Hindlimb muscle (tissue), 1 donor: Measurements from ENCODE around the gene ZNF66. TPM values are rescaled to one million over a fixed set of nuclear protein-coding genes. Genes with fewer than 3 reads are reported as not detected.
A peak's percentile ranks its signal among the peaks of the same experiment; 100 is the strongest.
"Not testable (repeated sequence)": the region's sequence is repeated elsewhere in the genome, so short reads cannot be mapped to it uniquely, and the experiment has no call there.

ENCODE experiments used
- DNase-seq: peaks from one replicate; pipeline ENCODE4 v3.0.0-alpha.2; 2013
- polyA plus RNA-seq: library from polyadenylated mRNA; unstranded; fragments of 120-200 nt; gene quantifications from one replicate; pipeline ENCODE4 v1.2.1, GENCODE V29; 2013; ENCODE audit not compliant: insufficient read length

The ZNF66 gene
- 3.3 TPM for polyA plus RNA-seq

DNA sequence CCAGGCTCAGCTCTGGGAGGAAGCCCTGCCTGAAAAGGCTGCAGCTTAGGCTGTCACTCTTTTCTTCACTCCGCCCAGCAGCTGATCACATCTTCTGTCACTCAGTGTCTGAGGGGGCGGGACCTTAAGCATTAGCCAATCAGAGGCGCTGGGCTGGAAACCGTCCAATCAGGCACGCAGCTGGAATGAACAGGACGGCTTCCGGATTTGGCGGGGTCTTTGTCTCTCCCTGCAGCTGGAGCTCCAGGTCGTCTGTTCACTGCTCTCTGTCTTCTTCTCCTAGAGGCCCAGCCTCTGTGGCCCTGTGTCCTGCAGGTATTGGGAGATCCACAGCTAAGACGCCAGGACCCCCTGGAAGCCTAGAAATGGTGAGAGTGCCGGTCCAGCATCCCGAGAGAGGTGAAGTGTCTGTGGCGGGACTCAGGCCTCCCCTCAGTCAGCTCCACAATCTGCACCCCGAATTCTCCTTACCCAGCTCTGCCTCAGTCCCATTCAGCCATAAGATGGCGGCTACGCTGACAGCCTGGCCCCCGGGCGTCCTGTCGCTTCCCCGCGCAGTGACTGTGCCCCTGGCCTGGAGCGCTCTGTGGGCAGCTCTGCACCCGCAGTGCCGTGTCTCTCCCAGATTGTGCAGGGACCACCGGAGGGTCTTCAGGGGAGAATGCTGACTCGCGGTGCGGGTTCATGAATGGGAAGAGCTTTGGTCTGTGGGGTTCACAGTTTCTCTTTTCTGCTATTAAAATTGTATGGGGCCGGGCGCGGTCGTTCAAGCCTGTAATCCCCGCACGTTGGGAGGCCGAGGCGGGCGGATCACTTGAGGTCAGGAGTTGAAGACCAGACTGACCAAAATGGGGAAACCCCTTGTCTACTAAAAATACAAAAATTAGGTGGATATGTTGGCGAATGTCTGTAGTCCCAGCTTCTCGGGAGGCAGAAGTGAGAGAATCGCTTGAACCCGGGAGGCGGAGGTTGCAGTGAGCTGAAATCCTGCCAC is at the start of gene ZNF66:
ZNF66 (plus strand) TSS at position 222 of the 994 bp plus-strand sequence; CDS start at position 366, 144 bp downstream.
- DNase-seq, result peak; percentile 96

DNA sequence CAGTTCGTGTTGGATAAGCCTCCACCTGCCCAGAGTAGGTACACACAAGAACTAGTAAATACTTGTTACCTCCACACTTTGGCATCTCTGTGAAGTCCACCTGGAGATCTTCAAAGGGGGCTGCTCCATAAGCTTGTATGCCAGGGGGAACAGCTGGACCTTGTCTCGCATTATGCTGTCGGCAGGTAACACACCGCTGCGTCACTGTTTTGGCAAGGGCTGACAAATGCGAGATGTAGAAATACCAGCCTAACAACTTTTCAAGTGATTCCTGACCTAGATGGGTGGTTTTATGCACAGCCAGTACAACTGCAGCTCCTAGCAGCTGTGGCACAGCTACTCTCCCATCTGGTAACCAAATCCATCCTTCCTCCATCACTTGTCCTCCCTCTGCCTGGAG is 25.9 kb upstream of the ZNF66 start:
- not testable (repeated sequence) for DNase-seq

DNA sequence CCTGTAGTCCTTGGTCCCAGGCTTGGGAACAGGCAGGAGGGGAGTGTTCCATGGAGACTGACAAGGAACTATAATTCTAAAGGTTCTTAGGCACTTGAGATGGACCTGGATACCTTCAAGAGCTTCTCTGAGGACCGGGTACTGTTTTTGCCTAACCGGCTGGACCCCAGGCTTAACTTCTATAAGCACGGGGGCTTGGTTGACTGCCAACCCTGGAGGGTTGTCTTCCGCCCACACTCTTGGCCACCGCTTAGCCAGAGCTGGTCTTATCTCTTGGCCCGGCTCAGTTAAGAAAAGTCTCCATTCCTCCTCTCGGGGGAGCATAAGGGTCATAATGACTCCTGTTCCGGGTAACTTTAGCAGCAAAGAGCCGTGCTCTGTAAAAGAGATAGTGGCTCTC is 23.8 kb upstream of the ZNF66 start:
- not testable (repeated sequence) for DNase-seq

DNA sequence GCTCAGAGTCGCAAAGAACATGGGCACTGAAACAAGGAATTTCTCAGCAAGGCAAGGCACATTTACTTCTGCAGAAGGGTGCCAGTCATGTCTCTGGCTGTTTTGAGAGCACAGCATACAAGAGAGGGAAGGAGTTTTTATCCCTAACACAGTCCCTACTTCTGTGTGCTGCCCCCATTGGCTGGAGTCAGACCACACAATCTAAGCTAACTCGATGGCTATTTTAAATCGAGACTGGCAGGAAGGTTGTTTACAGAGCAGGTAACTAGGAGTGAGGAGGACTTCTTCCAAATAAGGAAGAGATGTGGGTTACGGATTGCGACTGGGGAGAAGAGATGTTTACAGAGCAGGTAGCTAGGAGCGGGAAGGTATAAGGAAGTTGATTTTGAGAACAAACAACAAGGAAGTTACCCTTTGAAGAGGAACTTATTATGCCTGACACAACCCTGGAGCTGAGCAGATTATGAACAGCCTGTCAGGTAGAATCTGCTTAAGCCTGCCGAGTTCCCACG is 6.8 kb upstream of the ZNF66 start:
- DNase-seq, result not testable (repeated sequence)

DNA sequence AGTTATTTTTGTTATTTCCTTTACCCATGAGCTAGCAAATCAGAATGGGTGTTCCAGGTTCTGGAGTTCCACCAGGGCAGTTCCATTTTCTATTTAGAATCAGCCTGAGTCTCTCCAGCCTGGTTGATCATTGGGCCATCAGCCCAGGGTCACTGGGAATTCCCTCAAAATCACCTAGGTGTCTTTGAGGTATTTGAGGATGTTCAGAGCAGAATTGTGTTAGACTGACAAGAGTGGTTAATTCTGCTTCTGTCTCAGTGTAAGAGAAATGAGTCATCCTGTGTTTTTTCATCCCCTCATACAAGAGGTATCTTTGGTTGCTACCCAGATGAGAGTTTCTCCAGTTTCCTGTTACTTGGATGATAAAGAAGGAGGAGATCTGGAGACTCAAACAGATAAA is 11.7 kb downstream of the ZNF66 start:
- DNase-seq, result no peak

DNA sequence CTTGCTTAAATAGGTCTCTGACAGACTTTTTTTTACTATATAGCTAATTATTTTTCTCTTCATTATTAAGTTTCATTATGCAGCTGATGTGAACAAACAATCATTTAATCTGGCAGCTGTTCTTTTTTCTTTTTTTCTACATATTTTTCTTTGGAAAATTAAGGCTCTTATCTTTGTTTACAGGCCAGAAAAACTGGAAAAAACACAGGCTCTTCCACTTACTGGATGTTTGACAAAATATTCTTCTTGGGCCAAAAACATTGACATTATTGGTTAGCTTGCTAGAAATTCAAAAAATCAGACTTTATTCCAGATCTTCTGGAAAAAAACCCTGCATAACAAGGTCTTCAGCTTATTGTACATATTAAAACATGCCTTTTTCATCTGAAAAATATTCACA is 15.7 kb downstream of the ZNF66 start:
- no peak for DNase-seq

DNA sequence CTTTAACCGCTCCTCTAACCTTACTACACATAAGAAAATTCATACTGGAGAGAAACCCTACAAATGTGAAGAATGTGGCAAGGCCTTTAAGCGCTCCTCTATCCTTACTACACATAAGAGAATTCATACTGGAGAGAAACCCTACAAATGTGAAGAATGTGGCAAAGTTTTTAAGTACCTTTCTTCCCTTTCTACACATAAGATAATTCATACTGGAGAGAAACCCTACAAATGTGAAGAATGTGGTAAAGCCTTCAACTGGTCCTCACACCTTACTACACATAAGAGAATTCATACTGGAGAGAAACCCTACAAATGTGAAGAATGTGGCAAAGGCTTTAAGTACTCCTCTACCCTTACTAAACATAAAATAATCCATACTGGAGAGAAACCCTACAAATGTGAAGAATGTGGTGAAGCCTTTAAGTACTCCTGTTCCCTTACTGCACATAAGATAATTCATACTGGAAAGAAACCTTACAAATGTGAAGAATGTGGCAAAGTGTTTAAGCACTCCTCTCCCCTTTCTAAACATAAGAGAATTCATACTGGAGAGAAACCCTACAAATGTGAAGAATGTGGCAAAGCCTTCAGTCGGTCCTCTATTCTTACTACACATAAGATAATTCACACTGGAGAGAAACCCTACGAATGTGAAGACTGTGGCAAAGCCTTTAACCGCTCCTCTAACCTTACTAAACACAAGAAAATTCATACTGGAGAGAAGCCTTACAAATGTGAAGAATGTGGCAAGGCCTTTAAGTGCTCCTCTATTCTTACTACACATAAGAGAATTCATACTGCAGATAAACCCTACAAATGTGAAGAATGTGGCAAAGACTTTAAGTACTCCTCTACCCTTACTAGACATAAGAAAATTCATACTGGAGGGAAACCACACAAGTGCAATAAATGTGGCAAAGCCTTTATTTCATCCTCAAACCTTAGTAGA is 30.5 kb downstream of the ZNF66 start:
- DNase-seq, result not testable (repeated sequence)

DNA sequence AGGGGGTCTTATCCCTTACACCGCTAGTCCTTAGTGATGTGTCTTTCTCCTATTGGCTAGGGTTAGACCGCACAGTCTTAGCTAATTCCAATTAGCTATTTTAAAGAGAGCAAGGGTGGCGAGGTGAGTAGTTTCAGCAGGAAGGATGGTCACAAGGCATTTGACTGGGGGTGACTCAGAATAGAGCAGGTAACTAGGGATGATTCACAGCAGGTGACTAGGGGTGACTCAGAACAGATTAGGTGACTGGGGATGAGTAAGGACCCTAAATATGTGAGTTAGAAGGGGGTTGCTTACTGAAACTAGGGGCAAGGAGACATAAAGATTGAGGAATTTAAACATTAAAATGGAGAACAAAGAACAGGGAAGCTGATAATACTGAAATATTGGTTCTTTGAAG is 64.3 kb downstream of the ZNF66 start:
- DNase-seq, result no peak

Other genes with a start within 250 kb of the ZNF66 start
- 13.0 TPM for gene ZNF737, start 210.5 kb upstream of the ZNF66 start, polyA plus RNA-seq
- gene ZNF626, start 114.7 kb upstream of the ZNF66 start, polyA plus RNA-seq, result 18.6 TPM
- gene ZNF85, start 146.9 kb downstream of the ZNF66 start, polyA plus RNA-seq, result 8.7 TPM
- gene ZNF430, start 244.4 kb downstream of the ZNF66 start, polyA plus RNA-seq, result 5.7 TPM